ENCODE measurements around the gene TSEN54.

GRCh38 chr17:75515496-75516254 is 653 bp upstream of the TSEN54 start, which contains the start of gene CASKIN2:
- peak; percentile 94 for TF ChIP-seq RAD21 (IDR thresholded peaks at IDR 0.05; ENCODE audit: low read depth)
- TF ChIP-seq POLR2A (IDR thresholded peaks at IDR 0.05; ENCODE audit: borderline replicate concordance, extremely low read depth, insufficient read depth, insufficient read length): no peak
- no peak for TF ChIP-seq SIN3A (IDR thresholded peaks at IDR 0.05; ENCODE audit: low read depth)
- no peak for TF ChIP-seq EZH2phosphoT487 (IDR thresholded peaks at IDR 0.05; ENCODE audit: borderline replicate concordance)
- peak; percentile 100 for TF ChIP-seq CTCF (IDR thresholded peaks at IDR 0.05 in 2 of 3, conservative IDR thresholded peaks at IDR 0.05 in 1 of 3; ENCODE audit: borderline replicate concordance in 1 of 3, insufficient read depth in 1 of 3, low read depth in 2 of 3, low read length in 2 of 3)
- peak; percentile 91 for TF ChIP-seq MAX (IDR thresholded peaks at IDR 0.05)
- peak; percentile 92 for TF ChIP-seq EGR1 (IDR thresholded peaks at IDR 0.05; ENCODE audit: low read depth)
- TF ChIP-seq ELF1 (IDR thresholded peaks at IDR 0.05; ENCODE audit: borderline replicate concordance, low read depth): no peak
- TF ChIP-seq YY1 (IDR thresholded peaks at IDR 0.05; ENCODE audit: extremely low read depth, insufficient replicate concordance, low read depth, low read length): no peak
- TF ChIP-seq SP1 (IDR thresholded peaks at IDR 0.05; ENCODE audit: low read depth): peak; percentile 40
- TF ChIP-seq ZBTB33 (IDR thresholded peaks at IDR 0.05; ENCODE audit: extremely low read depth, insufficient replicate concordance, low read length): no peak
- no peak for TF ChIP-seq POLR2AphosphoS5 (IDR thresholded peaks at IDR 0.05; ENCODE audit: low read depth, low read length)
- no peak for TF ChIP-seq EZH2 (IDR thresholded peaks at IDR 0.05)
- TF ChIP-seq ZNF274 (IDR thresholded peaks at IDR 0.05; ENCODE audit: low read depth, low read length): no peak
